ENCODE measurements around the gene SLC1A5.

SLC1A5 gene

DNA sequence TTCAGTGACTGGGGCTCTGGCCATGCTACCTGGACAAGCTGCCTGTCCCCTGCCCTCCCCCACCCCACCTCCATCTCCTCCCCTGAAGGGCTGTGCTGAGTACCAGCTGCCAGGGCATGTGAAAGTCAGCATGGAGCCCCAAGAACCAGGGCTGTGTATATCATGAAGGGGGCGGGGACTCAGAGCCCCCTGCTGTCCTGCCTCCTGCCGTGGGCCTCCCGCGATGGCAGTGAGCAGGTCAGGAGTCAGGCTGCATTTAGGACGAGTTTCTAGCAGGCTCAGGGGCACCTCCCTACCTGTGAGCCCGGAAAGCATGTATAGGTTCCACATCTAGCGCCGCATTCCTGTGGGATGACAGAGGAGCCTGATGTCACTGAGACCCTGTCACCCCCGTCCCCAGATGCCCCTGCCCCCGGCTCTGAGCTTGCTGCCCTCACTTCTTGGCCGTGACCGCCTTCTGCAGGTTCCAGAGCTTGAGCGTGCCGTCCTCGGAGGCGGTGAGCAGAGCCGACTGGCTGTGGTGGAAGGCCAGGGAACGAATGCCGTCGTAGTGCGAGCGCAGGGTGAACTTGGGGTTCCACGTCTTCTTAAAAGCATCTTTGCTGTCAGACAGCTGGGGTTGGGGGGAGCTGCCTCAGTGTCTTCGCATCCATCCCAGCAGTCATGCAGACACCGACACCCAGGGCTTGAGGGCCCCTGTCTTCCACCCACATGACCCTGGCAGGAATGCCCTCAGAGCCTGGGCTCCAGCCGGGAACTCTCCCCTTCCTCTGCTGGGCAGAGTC is 63.2 kb downstream of the SLC1A5 start:
- DNase-seq (ENCODE audit: low read depth in 2 of 2): no peak
